Esophagus muscularis mucosa (tissue), 4 donors: ENCODE results near the gene APMAP. TPM values are rescaled to one million over a fixed set of nuclear protein-coding genes. Genes with fewer than 3 reads are reported as not detected.

Experiments used
- DNase-seq: peaks from one replicate; pipeline ENCODE4 v3.0.0-alpha.2; 2017; ENCODE audit errors: extremely low spot score
- H3K27ac ChIP-seq, 4 donors: fragments of 200-600 bp; sonication (generic); replicated peaks in 1 of 4; 1 replicate in 3 of 4; 2 replicates in 1 of 4; pipeline ENCODE4 v1.5.1; 2016 to 2019; ENCODE audit warnings: mild to moderate bottlenecking in 1 of 4
- H3K27me3 ChIP-seq, 4 donors: fragments of 200-600 bp; sonication (generic); one replicate each; pipeline versions ENCODE4 v1.5.1 to v1.6.0; 2016 to 2019
- H3K36me3 ChIP-seq, 4 donors: fragments of 200-600 bp; sonication (generic); one replicate each; pipeline ENCODE4 v1.5.1; 2016 to 2019
- H3K4me1 ChIP-seq, 4 donors: fragments of 200-600 bp; sonication (generic); one replicate each; pipeline ENCODE4 v1.5.1; 2016 to 2019
- H3K4me3 ChIP-seq, 4 donors: fragments of 200-600 bp; sonication (generic); 1 replicate in 2 of 4; 2 replicates in 2 of 4; pipeline ENCODE4 v1.5.1; 2016 to 2019; ENCODE audit warnings: mild to moderate bottlenecking in 4 of 4, moderate library complexity in 1 of 4
- H3K9me3 ChIP-seq, 4 donors: fragments of 200-600 bp; sonication (generic); 1 replicate in 3 of 4; 2 replicates in 1 of 4; pipeline ENCODE4 v1.5.1; 2016 to 2019
- CTCF ChIP-seq, 3 experiments: fragments of 200-600 bp in 2 of 3; fragments of 450-650 bp in 1 of 3; sonication (generic) in 2 of 3; IDR thresholded peaks; one replicate each; pipeline ENCODE4 v1.5.1; 2017 to 2019; ENCODE audit warnings: antibody characterized with exemption in 3 of 3, mild to moderate bottlenecking in 2 of 3, moderate library complexity in 1 of 3
- EP300 ChIP-seq: sonication (generic); formaldehyde crosslinking; IDR thresholded peaks from one replicate; pipeline ENCODE4 v1.6.1; 2017; ENCODE audit warnings: antibody characterized with exemption
- POLR2A ChIP-seq: fragments of 450-650 bp; IDR thresholded peaks from one replicate; pipeline ENCODE4 v1.6.1; 2017; ENCODE audit warnings: antibody characterized with exemption, moderate library complexity, mild to moderate bottlenecking, low read depth
- POLR2AphosphoS5 ChIP-seq, 2 donors: sonication (generic); formaldehyde crosslinking; IDR thresholded peaks; one replicate each; pipeline ENCODE4 v1.6.1; 2017; ENCODE audit warnings: antibody characterized with exemption in 2 of 2
- WGBS: methylation state at CpG from one replicate; pipeline ENCODE4 v1.1.5; 2018; 5-methylcytosine and 5-hydroxymethylcytosine counted together
- intact Hi-C: fragments of 100-400 bp; cut with DNase I; formaldehyde crosslinking; loops from one replicate; pipeline ENCODE4 v1.15.1; 2023
- total RNA-seq, 4 donors: library from RNA; depleted of rRNA; stranded (reverse); fragments of >200 nt; gene quantifications; one replicate each; pipeline versions ENCODE4 v1.1.0 to v1.2.1, GENCODE V29; 2016

APMAP gene
- total RNA-seq, 4 donors from 2014 or later = 21.6 to 35.6 (median 32.5) TPM

- WGBS = 91% methylated on average over 4 of the region's 4 CpGs
- H3K9me3 ChIP-seq = peaks cover 0 to 8% (median 0%) of the 10 kb centered on the region in 4 donors
- no peak for TF ChIP-seq POLR2AphosphoS5 (IDR thresholded peaks at IDR 0.05)
- TF ChIP-seq CTCF (IDR thresholded peaks at IDR 0.05) = no peak
- TF ChIP-seq EP300 = no peak
- DNase-seq = no peak
- H3K27ac ChIP-seq = no peak overlapping the region
- H3K4me3 ChIP-seq = no peak overlapping the region
- H3K36me3 ChIP-seq = no peaks in the 10 kb centered on the region
- intact Hi-C loops = no loop called here
- H3K4me1 ChIP-seq = no peaks in the 10 kb centered on the region
- H3K27me3 ChIP-seq = no peaks in the 10 kb centered on the region
Observed at GRCh38 chr20:24935766-24936525, 56.6 kb downstream of the APMAP start.

DNA sequence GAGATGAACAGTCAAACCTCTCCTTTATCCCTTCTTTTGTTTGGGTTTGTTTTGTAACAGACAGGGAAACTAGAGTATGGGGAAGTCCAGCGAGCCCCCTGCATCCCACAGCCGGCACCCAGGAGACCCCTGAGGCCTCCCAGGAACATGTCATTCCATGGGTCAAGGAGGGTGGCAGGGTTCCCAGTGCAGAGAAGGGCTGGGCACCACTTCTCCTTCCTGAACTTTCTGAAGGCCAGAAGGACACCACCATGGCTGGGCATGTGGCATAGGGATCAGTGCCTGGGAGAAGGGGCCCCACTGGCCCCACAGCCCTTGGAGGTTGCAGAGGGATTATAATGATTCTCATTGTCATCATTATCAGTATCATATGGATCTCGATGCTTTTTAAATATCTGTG lies 57.4 kb downstream of the APMAP start:
- 83% methylated on average over 1 of the region's 3 CpGs for WGBS
- DNase-seq = no peak
- intact Hi-C loops = no loop called here

DNA sequence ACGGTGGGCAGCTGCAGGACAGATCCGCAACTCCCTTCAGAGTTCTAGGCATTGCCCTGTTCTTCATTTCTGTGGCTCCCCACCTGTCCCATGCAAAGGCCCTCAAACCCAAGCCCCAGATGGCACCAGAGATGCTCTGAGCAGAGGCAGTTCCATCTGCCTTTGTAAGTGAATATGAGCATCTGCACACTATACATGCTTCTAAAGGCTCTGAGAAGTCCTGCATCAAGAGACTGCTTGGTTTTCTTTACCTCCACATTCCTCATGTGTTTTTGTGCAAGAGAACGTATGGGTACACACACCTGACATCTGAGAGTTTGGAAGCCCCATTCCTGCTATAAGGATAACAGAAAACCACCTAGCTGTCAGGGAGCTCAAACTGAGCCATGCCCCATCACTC lies 57.8 kb downstream of the APMAP start:
- intact Hi-C loops = no loop called here
- H3K27ac ChIP-seq = no peak overlapping the region
- no peak for DNase-seq

More for the DNA sequence above, 57.4 kb downstream of the APMAP start:
- Histone ChIP-seq H3K27me3 (no peaks in the 10 kb centered on the region), H3K27ac (no peak overlapping the region), H3K4me3 (no peak overlapping the region), H3K4me1 (no peaks in the 10 kb centered on the region), H3K36me3 (no peaks in the 10 kb centered on the region), H3K9me3 (peaks cover 0 to 6% (median 0%) of the 10 kb centered on the region in 4 donors)
- TF ChIP-seq POLR2AphosphoS5 (IDR thresholded peaks at IDR 0.05) (no peak), POLR2A (no peak), EP300 (no peak), CTCF (IDR thresholded peaks at IDR 0.05) (no peak)

GRCh38 chr20:24934101-24934661 lies 58.4 kb downstream of the APMAP start:
- TF ChIP-seq EP300 = no peak
- no peak for TF ChIP-seq POLR2A
- TF ChIP-seq CTCF (IDR thresholded peaks at IDR 0.05) = no peak
- TF ChIP-seq POLR2AphosphoS5 (IDR thresholded peaks at IDR 0.05) = no peak
- no peaks in the 10 kb centered on the region for H3K36me3 ChIP-seq
- WGBS = 60% methylated on average over 2 of the region's 9 CpGs
- no peak overlapping the region for H3K27ac ChIP-seq
- DNase-seq = no peak
- H3K4me3 ChIP-seq = no peak overlapping the region
- no peaks in the 10 kb centered on the region for H3K4me1 ChIP-seq
- H3K9me3 ChIP-seq = peaks cover 0 to 6% (median 0%) of the 10 kb centered on the region in 4 donors
- no peaks in the 10 kb centered on the region for H3K27me3 ChIP-seq
- intact Hi-C loops = no loop called here

More for the DNA sequence above, 57.8 kb downstream of the APMAP start:
- Histone ChIP-seq H3K9me3 (peaks cover 0 to 6% (median 0%) of the 10 kb centered on the region in 4 donors), H3K27me3 (no peaks in the 10 kb centered on the region), H3K4me1 (no peaks in the 10 kb centered on the region), H3K36me3 (no peaks in the 10 kb centered on the region), H3K4me3 (no peak overlapping the region)
- TF ChIP-seq POLR2A (no peak), CTCF (IDR thresholded peaks at IDR 0.05) (no peak), EP300 (no peak), POLR2AphosphoS5 (IDR thresholded peaks at IDR 0.05) (no peak)
- WGBS = 89% methylated on average over 3 of the region's 3 CpGs
